ENCODE data around the gene SYT11.
A peak's percentile ranks its signal among the peaks of the same experiment; 100 is the strongest.

The SYT11 gene

DNA sequence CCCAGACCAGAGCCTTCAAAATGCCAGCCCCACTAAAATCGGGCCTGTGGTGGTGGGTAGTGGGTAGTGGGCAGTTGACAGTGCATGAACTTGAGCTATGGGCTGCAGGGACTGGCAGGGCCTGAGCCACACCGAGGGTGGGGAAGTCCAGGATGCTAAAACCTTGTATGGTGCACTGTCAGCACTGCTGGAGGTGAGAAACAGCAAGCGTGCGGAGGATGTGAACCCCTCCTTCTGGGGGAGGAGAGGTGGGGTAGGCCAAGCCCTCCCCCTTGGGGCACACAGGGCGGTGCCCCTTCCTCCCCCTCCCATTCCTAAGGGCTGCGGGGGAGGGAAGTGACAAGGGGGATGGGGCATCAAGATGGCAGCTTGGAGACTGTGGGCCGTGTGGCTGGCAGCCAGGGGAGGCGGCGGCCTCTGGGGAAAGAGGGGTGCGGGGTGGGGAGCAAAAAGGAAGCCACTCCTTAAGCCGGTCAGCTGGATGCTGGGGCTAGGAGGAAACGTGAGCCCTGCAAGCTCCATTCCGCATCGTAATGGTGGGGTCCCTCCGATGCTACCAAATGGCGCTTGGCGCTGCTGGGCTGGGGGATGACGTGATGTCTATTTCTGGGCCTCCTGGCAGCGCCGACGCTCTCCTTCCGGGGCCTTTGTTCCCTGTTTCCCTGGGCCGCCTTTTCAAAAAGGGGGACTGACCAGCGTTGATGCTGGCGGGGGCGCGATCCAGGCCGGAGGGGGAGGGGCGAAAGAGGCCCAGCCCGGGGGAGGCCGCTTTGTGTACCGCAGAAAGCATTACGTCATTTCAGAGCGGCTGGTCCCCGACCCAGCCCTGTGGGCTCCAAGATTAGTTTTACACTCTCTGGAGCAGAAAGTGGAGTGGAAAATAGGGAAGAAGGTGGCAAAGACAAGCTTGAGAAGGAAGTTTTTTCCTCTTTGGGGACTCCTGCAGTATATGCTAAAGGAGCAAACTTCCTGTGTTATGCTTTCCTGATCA is 809 bp downstream of the SYT11 start:
- 0 out of 2 replicates have a peak, but pooled peaks have one; percentile 28 for TF ChIP-seq TAF1 (IDR thresholded peaks at IDR 0.05; ENCODE audit: low read depth, low read length)
- TF ChIP-seq PAX5 (IDR thresholded peaks at IDR 0.05; ENCODE audit: insufficient read depth, low read length, severe bottlenecking), result no peak
- peak; percentile 67 for TF ChIP-seq POLR2A (IDR thresholded peaks at IDR 0.05; ENCODE audit: low read depth, low read length)
- TF ChIP-seq POU2F2 (IDR thresholded peaks at IDR 0.05; ENCODE audit: low read depth, low read length), result no peak
- TF ChIP-seq POLR2AphosphoS5 (IDR thresholded peaks at IDR 0.05; ENCODE audit: low read depth, low read length), result peak; percentile 64; the same call in 1 of the 2 replicates
- no peak for TF ChIP-seq SPI1 (IDR thresholded peaks at IDR 0.05; ENCODE audit: low read depth, low read length)
- peak; percentile 69 for FAIRE-seq
- peak; percentile 46 for DNase-seq (ENCODE audit: insufficient read length, low spot score)

DNA sequence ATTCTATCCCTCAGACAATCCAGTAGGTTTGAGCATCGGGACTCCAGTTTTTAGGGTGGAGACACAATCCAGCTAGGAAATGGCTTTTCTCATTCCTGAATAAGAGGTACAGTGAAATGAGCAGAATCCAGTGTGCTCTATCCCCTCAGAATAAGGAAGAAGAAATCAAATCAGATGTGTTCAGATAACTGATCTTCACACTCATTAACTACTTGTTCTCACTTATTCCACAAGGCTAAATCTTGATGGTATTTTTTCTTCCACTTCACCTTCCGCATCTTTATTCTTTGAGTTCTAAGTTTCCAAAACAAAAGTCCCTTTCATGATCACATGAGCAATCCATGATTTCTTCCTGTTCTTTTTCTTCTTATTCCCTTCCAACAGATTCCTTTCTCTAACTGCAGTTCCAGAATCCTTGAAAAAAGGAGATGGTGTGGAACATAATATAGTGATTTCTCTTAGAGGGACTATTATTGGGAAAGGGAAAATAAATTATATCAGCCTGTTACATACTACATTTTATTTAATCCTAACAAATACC is 1.7 kb downstream of the SYT11 start:
- DNase-seq (ENCODE audit: insufficient read length, low spot score) (no peak), FAIRE-seq (peak; percentile 28)
- no peak for TF ChIP-seq PAX5 (IDR thresholded peaks at IDR 0.05; ENCODE audit: insufficient read depth, low read length, severe bottlenecking)
- no peak for TF ChIP-seq POLR2A (IDR thresholded peaks at IDR 0.05; ENCODE audit: low read depth, low read length)
- no peak for TF ChIP-seq TAF1 (IDR thresholded peaks at IDR 0.05; ENCODE audit: low read depth, low read length)
- TF ChIP-seq POLR2AphosphoS5 (IDR thresholded peaks at IDR 0.05; ENCODE audit: low read depth, low read length), result no peak
- no peak for TF ChIP-seq POU2F2 (IDR thresholded peaks at IDR 0.05; ENCODE audit: low read depth, low read length)
- TF ChIP-seq SPI1 (IDR thresholded peaks at IDR 0.05; ENCODE audit: low read depth, low read length), result no peak

DNA sequence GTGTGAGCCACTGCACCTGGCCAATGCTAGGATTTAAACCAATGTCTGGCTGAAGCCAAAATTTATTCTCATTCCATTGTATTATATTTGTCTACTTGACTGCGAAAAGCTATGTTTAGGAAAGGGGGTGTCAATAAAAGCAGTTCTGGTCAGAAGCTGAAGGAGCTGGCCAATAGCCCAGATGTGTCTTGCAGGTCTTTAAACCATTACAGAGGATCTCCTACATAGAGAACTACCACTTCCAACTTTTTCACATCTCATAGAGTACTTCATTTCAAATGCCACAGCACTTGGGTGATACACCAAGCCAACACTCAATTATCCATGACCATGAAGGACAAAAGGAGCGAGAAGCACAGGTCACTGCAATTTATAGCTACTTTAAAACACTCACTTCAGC is 2.5 kb downstream of the SYT11 start:
- DNase-seq (ENCODE audit: insufficient read length, low spot score) (no peak), FAIRE-seq (no peak)
- TF ChIP-seq POLR2A (IDR thresholded peaks at IDR 0.05; ENCODE audit: low read depth, low read length), result no peak
- no peak for TF ChIP-seq PAX5 (IDR thresholded peaks at IDR 0.05; ENCODE audit: insufficient read depth, low read length, severe bottlenecking)
- TF ChIP-seq TAF1 (IDR thresholded peaks at IDR 0.05; ENCODE audit: low read depth, low read length), result no peak
- TF ChIP-seq POU2F2 (IDR thresholded peaks at IDR 0.05; ENCODE audit: low read depth, low read length), result no peak
- no peak for TF ChIP-seq SPI1 (IDR thresholded peaks at IDR 0.05; ENCODE audit: low read depth, low read length)
- TF ChIP-seq POLR2AphosphoS5 (IDR thresholded peaks at IDR 0.05; ENCODE audit: low read depth, low read length), result no peak

DNA sequence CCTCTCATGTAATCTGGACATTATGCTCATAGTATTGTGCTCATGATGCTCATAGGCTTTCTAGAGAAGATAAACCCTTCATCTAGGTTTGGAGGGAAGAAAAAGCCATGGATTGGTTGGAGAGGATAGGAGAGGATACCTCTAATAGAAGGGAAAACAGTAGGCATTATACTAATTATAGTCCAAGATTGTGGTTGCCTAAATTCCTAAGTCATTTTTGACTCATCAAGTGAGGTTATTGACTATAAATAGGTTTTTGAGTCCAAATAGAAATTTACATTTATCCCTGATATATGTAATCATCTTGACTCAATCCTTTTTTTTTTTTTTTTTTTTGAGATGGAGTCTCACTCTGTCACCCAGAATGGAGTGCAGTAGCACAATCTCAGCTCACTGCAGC is 5.0 kb downstream of the SYT11 start:
- TF ChIP-seq POLR2AphosphoS5 (IDR thresholded peaks at IDR 0.05; ENCODE audit: low read depth, low read length) (no peak), TAF1 (IDR thresholded peaks at IDR 0.05; ENCODE audit: low read depth, low read length) (no peak), SPI1 (IDR thresholded peaks at IDR 0.05; ENCODE audit: low read depth, low read length) (no peak), PAX5 (IDR thresholded peaks at IDR 0.05; ENCODE audit: insufficient read depth, low read length, severe bottlenecking) (no peak), POLR2A (IDR thresholded peaks at IDR 0.05; ENCODE audit: low read depth, low read length) (no peak), POU2F2 (IDR thresholded peaks at IDR 0.05; ENCODE audit: low read depth, low read length) (no peak)
- DNase-seq (ENCODE audit: insufficient read length, low spot score) (no peak), FAIRE-seq (no peak)

- TF ChIP-seq SPI1 (IDR thresholded peaks at IDR 0.05; ENCODE audit: low read depth, low read length), result no peak
- TF ChIP-seq POLR2AphosphoS5 (IDR thresholded peaks at IDR 0.05; ENCODE audit: low read depth, low read length), result no peak
- FAIRE-seq (no peak), DNase-seq (ENCODE audit: insufficient read length, low spot score) (no peak)
Observed at GRCh38 chr1:155867766-155868165, 8.4 kb downstream of the SYT11 start.

GRCh38 chr1:155871390-155871789 is 12.0 kb downstream of the SYT11 start:
- TF ChIP-seq POLR2A (IDR thresholded peaks at IDR 0.05; ENCODE audit: low read depth, low read length), result no peak
- TF ChIP-seq TAF1 (IDR thresholded peaks at IDR 0.05; ENCODE audit: low read depth, low read length), result no peak
- no peak for TF ChIP-seq PAX5 (IDR thresholded peaks at IDR 0.05; ENCODE audit: insufficient read depth, low read length, severe bottlenecking)
- no peak for TF ChIP-seq POU2F2 (IDR thresholded peaks at IDR 0.05; ENCODE audit: low read depth, low read length)
- no peak for TF ChIP-seq POLR2AphosphoS5 (IDR thresholded peaks at IDR 0.05; ENCODE audit: low read depth, low read length)
- no peak for TF ChIP-seq SPI1 (IDR thresholded peaks at IDR 0.05; ENCODE audit: low read depth, low read length)
- DNase-seq (ENCODE audit: insufficient read length, low spot score) (no peak), FAIRE-seq (no peak)

- DNase-seq (ENCODE audit: insufficient read length, low spot score), result no peak
- TF ChIP-seq POU2F2 (IDR thresholded peaks at IDR 0.05; ENCODE audit: low read depth, low read length), result no peak
- no peak for TF ChIP-seq POLR2AphosphoS5 (IDR thresholded peaks at IDR 0.05; ENCODE audit: low read depth, low read length)
- TF ChIP-seq TAF1 (IDR thresholded peaks at IDR 0.05; ENCODE audit: low read depth, low read length), result no peak
- TF ChIP-seq PAX5 (IDR thresholded peaks at IDR 0.05; ENCODE audit: insufficient read depth, low read length, severe bottlenecking), result no peak
- no peak for TF ChIP-seq POLR2A (IDR thresholded peaks at IDR 0.05; ENCODE audit: low read depth, low read length)
- no peak for FAIRE-seq
Observed at GRCh38 chr1:155872527-155872926, 13.2 kb downstream of the SYT11 start.

DNA sequence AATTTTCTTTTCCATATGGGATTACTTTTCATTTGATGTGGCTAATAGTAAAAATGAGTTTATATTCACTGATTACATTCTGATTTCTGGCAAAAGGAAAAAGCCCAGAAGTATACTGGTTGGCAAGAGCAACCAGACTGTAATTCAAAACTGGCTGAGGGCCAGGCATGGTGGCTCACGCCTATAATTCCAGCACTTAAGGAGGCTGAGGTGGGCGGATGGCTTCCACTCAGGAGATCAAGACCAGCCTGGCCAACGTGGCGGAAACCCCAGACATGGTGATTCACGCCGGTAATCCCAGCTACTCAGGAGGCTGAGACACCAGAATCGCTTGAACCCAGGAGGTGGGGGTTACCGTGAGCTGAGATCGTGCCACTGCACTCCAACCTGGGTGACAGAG is 14.5 kb downstream of the SYT11 start:
- FAIRE-seq (no peak), DNase-seq (ENCODE audit: insufficient read length, low spot score) (no peak)
- TF ChIP-seq POLR2A (IDR thresholded peaks at IDR 0.05; ENCODE audit: low read depth, low read length) (no peak), POU2F2 (IDR thresholded peaks at IDR 0.05; ENCODE audit: low read depth, low read length) (no peak), SPI1 (IDR thresholded peaks at IDR 0.05; ENCODE audit: low read depth, low read length) (no peak), TAF1 (IDR thresholded peaks at IDR 0.05; ENCODE audit: low read depth, low read length) (no peak), POLR2AphosphoS5 (IDR thresholded peaks at IDR 0.05; ENCODE audit: low read depth, low read length) (no peak), PAX5 (IDR thresholded peaks at IDR 0.05; ENCODE audit: insufficient read depth, low read length, severe bottlenecking) (no peak)

DNA sequence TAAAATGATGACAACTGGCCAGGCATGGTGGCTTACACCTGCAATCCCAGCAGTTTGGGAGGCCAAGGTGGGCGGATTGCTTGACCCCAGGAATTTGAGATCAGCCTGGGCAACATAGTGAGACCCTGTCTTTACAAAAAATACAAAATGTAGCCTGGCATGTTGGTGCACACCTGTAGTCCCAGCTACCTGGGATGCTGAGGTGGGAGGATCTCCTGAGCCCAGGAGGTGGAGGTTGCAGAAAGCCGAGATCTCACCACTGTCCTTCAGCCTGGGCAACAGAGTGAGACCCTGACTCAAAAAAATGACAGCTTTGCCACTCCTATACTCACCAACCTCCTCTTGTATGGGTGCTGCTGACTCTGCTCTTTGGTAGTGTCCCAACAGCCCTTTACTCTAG is 18.6 kb downstream of the SYT11 start:
- FAIRE-seq, result no peak
- TF ChIP-seq SPI1 (IDR thresholded peaks at IDR 0.05; ENCODE audit: low read depth, low read length), result no peak

DNA sequence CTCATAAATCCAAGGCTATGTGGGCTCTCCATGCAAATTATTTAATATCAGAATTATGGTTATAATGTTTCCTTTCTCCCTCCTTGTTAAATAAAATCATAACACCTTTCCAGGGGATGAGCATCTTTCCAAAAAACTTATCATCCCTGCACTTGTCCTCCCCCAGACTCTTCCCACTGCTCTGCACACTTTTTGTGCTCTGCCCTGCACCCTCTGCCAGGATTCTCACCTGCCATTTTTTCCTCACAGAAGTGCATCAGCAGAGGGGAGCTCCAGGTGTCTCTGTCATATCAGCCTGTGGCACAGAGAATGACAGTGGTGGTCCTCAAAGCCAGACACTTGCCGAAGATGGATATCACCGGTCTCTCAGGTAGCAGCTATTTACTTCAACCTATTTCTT is 20.9 kb downstream of the SYT11 start:
- no peak for FAIRE-seq

More for the DNA sequence above, 18.6 kb downstream of the SYT11 start:
- no peak for DNase-seq (ENCODE audit: insufficient read length, low spot score)

More for the DNA sequence above, 20.9 kb downstream of the SYT11 start:
- no peak for TF ChIP-seq POU2F2 (IDR thresholded peaks at IDR 0.05; ENCODE audit: low read depth, low read length)
- no peak for TF ChIP-seq SPI1 (IDR thresholded peaks at IDR 0.05; ENCODE audit: low read depth, low read length)
- TF ChIP-seq PAX5 (IDR thresholded peaks at IDR 0.05; ENCODE audit: insufficient read depth, low read length, severe bottlenecking), result no peak
- no peak for TF ChIP-seq TAF1 (IDR thresholded peaks at IDR 0.05; ENCODE audit: low read depth, low read length)
- DNase-seq (ENCODE audit: insufficient read length, low spot score), result no peak
